GM20000 (cell line): ENCODE data around the gene LHPP.

Experiments used
- DNase-seq: peaks from one replicate; pipeline ENCODE4 v3.0.0; 2012; ENCODE audit warnings: low spot score
- TF ChIP-seq, protein P1 (sequence below): IDR thresholded peaks from 2 replicates; pipeline ENCODE4 v1.5.1; 2012; ENCODE audit warnings: mild to moderate bottlenecking, control low read depth; ENCODE audit errors: extremely low read depth, missing control alignments

Gene LHPP

GRCh38 chr10:124476043-124476725 lies 14.6 kb downstream of the LHPP start:
- TF ChIP-seq, protein P1, sequence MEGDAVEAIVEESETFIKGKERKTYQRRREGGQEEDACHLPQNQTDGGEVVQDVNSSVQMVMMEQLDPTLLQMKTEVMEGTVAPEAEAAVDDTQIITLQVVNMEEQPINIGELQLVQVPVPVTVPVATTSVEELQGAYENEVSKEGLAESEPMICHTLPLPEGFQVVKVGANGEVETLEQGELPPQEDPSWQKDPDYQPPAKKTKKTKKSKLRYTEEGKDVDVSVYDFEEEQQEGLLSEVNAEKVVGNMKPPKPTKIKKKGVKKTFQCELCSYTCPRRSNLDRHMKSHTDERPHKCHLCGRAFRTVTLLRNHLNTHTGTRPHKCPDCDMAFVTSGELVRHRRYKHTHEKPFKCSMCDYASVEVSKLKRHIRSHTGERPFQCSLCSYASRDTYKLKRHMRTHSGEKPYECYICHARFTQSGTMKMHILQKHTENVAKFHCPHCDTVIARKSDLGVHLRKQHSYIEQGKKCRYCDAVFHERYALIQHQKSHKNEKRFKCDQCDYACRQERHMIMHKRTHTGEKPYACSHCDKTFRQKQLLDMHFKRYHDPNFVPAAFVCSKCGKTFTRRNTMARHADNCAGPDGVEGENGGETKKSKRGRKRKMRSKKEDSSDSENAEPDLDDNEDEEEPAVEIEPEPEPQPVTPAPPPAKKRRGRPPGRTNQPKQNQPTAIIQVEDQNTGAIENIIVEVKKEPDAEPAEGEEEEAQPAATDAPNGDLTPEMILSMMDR = no peak
- DNase-seq = no peak

DNA sequence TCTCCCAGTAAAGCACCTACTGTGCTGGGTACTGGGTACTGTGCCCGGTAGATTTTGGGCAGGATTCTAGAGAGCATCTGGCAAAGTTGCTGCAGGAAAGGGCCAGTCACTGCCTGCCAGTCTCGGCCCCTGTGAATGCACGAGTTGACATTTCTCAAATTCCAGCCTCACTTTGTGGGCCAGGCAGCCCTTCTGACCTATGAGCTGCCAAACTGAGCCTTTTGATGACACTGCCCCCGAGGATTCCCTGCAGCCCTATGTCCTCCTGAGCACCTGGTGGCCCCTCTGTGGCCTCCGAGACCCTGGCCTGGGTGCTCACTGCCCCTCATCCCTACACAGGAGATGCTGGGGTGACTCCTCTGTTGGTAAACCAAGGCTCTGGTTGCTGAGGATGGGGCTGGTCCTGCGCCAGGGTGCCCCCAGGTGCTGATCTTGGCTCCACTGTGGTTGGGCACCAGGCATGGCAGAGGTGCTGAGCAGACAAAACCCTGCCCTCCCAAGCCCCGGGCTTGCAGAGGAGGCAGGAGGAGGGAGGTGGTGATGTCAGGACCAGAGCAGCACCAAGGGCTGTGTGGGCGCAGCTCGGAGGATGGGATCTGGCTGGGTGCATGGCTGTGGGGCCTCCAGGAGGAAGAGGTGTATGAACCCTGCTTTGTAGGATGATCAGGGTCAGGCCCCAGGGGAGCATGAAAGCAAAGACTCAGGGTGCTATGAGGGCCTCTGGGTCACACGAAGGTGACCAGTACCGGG lies 16.2 kb downstream of the LHPP start:
- TF ChIP-seq, protein P1 = no peak
- no peak for DNase-seq

DNA sequence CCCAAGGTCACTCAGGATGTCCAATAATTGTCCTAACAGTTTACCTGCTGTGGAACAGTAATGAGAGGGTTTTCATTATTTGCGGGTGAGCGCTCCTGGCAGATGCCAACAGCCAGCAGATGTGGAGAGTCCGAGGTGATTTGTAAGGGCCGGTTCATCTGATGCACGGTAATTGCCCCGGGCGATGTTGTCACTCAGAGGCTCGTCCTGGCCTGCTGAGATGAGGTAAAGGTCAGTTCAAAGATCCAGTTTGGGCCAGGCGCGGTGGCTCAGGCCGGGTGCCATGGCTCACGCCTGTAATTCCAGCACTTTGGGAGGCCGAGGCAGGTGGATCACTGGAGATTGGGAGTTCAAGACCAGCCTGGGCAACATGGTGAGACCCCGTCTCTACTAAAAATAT lies 16.9 kb downstream of the LHPP start:
- TF ChIP-seq, protein P1 = no peak
- no peak for DNase-seq

DNA sequence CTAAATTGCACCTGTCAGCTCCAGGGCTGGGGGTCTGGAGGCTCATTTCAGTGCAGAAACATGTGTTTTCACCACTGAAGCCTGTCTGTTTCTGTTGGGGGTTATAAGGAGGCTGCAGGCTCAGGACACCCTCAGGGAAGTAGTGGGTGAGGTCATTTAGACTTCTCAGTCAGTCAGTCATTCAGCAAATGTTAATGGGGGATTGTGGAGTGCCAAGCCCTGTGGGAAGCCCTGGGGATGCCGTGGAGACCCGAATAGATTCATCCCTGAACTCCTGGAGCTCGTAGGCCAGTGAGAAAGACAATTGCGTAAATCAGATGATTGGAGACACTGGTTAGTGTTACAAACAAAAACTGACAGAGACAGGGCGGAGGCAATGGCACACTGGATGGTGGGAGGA lies 19.2 kb downstream of the LHPP start:
- TF ChIP-seq, protein P1 = no peak
- no peak for DNase-seq

- DNase-seq = no peak
- TF ChIP-seq, protein P1 = no peak
These were observed 20.1 kb downstream of the LHPP start for GRCh38 chr10:124481717-124482116.

DNA sequence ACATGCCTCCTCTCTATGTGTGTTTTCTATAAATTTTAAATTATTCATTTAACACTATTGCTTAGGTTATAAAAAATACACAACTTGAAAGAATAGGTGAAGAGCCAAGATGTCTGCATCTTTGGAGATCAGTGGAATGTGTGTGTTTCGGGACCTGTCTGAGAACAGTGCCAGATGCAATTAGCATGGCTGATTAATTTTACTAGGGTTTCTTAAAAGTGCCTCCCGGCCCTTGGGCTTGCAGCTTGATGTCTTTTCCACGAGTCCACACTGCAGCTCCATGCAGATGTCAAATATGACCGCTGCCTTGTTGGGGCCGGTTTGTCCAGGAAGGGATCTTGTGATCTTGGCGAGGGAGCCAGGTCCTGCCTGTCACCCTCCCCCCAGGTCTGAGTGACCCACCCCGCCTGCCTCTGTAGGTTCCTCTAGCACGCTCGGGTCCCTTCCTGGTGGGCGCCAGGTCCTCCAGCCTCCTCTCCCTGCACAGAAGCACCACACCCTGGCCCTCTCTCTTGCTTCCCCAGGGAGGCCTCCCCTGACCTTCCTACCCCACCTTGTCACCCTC lies 20.7 kb downstream of the LHPP start:
- DNase-seq = no peak
- TF ChIP-seq, protein P1 = no peak

DNA sequence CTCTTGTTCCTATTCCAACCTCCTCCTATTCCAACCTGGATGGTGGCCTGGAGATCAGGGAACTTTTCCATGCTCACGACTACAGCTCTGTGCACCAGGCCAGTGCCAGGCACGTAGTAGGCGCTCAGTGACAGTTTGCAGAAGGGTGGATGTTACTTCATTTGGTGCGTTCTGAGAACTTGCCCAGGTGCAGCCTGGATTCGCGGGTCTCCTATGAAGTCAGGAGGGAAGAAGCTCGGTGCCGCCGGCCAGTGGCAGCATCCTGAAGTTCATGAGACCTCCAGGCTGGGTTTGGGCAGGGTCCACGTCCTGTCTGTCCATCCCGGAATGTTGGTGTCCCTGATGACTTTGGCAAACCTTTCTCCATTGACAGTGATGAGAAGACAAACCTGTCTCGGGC lies 21.3 kb downstream of the LHPP start:
- DNase-seq = no peak
- TF ChIP-seq, protein P1 = no peak
